Skeletal muscle satellite cell (primary cell): ENCODE data around the gene SEMA6B.
"Not testable (repeated sequence)": the region's sequence is repeated elsewhere in the genome, so short reads cannot be mapped to it uniquely, and the experiment has no call there.

Source experiments
- H3K27me3 ChIP-seq: 2 replicates; pipeline ENCODE4 v1.7.0; 2013; ENCODE audit warnings: low read length; ENCODE audit not compliant: control insufficient read depth, insufficient read depth
- H3K36me3 ChIP-seq: 2 replicates; pipeline ENCODE4 v1.7.0; 2013; ENCODE audit warnings: mild to moderate bottlenecking, control low read depth, low read length; ENCODE audit not compliant: insufficient read depth
- H3K4me1 ChIP-seq: 2 replicates; pipeline ENCODE4 v1.7.0; 2013; ENCODE audit warnings: low read length; ENCODE audit not compliant: control insufficient read depth, insufficient read depth
- H3K4me2 ChIP-seq: 2 replicates; pipeline ENCODE4 v1.7.0; 2013; ENCODE audit warnings: mild to moderate bottlenecking, low read length
- H3K4me3 ChIP-seq: 2 replicates; pipeline ENCODE4 v1.7.0; 2013; ENCODE audit warnings: low read length
- H3K9ac ChIP-seq: 2 replicates; pipeline ENCODE4 v1.7.0; 2013; ENCODE audit warnings: mild to moderate bottlenecking, low read depth, low read length, moderate library complexity
- H3K9me3 ChIP-seq: replicated peaks from 2 replicates; pipeline ENCODE4 v1.7.0; 2013; ENCODE audit warnings: mild to moderate bottlenecking, control low read depth, low read length

The SEMA6B gene

DNA sequence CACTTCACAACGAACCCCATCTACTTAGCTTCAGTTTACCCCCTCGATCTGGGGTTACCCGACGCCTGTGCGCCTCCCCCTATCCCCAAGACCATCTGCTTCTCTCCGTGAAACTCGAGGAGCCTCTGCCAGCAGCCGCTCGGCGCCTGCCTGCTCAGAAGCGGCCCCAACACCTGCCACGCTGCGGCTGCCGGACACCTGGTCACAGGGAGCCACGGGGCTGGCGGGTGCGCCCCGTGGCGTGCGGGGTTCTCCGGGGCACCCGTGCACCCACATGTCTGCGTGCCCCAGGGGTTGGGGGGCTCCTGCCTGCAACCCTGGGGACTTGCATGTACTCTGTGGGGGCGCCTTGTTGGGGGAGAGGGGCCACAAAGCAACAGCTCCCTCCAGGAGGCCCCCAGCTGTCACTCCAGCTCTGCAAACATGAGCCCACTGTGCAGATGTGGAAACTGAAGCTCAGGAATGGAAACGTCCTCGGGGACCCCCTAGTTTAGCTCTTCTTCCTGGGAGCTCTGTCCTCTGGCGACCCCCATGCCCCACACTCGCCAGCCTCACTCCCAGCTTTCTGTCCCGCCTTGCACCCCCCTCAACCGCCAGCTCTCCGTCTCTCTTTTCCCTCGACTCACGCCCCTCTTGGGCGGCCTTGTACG, 7.0 kb upstream of the SEMA6B start:
- no peak overlapping the region for H3K4me2 ChIP-seq
- H3K27me3 ChIP-seq = peaks cover 7% of the 10 kb centered on the region
- no peaks in the 10 kb centered on the region for H3K4me1 ChIP-seq
- H3K4me3 ChIP-seq = no peak overlapping the region
- H3K9ac ChIP-seq = no peak overlapping the region
- no peaks in the 10 kb centered on the region for H3K9me3 ChIP-seq
- no peaks in the 10 kb centered on the region for H3K36me3 ChIP-seq

DNA sequence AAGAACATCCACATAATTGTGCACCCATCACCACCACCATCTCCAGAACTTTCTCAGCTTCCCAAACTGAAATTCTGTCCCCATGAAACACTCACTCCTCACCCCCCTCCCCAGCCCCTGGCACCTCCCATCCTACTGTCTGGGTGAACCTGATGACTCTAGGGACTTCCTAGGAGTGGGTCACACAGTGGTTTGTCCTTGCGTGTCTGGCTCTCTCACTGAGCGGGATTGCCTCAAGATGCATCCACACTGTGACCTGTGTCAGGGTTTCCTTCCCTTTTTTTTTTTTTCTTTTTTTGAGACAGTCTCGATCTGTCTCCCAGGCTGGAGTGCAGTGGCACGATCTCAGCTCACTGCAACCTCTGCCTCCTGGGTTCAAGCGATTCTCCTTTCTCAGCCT, 4.1 kb upstream of the SEMA6B start:
- H3K27me3 ChIP-seq, H3K9ac ChIP-seq, H3K9me3 ChIP-seq, H3K4me2 ChIP-seq, H3K4me3 ChIP-seq, H3K36me3 ChIP-seq, H3K4me1 ChIP-seq: not testable (repeated sequence)

DNA sequence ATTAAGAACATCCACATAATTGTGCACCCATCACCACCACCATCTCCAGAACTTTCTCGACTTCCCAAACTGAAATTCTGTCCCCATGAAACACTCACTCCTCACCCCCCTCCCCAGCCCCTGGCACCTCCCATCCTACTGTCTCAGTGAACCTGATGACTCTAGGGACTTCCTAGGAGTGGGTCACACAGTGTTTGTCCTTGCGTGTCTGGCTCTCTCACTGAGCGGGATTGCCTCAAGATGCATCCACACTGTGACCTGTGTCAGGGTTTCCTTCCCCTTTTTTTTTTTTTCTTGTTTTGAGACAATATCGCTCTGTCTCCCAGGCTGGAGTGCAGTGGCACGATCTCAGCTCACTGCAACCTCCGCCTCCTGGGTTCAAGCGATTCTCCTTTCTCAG, 2.6 kb upstream of the SEMA6B start:
- H3K27me3 ChIP-seq, H3K4me3 ChIP-seq, H3K36me3 ChIP-seq, H3K4me2 ChIP-seq, H3K9ac ChIP-seq, H3K4me1 ChIP-seq, H3K9me3 ChIP-seq: not testable (repeated sequence)

DNA sequence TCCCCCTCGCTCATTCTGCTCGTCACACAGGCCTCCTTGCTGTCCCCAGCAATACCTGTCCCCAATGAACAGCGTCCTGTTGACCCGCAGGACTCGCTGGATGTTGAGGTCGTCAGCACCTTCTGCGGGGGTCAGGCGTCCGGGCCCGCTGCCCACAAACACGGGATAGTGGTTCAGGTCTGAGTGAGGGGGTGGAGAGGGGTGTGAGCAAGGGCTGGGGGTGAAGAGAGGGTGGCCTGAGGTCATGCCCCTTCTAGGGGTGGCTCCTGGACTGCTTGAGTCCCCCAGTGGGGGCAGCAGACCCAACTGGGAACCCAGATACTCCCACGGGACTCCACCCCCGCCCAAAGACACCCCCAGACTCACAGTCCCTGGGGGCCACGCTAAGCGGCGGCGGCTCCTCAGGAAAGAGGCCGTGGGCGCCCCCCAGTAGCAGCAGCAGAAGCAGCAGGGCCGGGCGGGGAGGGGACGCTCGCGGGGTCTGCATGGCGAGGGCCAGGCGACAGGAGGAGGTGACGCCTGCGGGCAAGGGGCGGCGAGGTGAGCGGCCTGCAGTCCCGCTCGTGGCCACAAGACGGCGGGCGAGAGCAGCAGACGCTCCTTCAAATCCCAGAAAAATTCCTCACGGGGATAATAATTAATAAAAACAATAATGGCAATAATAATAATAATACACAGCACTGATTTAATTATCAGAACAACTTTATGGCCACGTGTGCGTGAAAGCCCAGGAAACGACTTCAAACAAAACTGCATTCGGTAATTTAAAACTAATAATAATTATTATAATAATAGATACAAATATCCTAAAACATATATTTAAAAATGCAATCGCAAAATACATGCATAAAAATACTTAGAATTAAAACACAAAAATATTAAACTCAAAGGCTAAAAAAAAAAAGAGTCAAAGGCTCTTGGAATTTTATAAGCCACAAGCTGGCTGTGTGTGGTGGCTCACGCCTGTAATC, 1.2 kb downstream of the SEMA6B start:
- Histone ChIP-seq H3K27me3 (no peaks in the 10 kb centered on the region), H3K9me3 (no peaks in the 10 kb centered on the region), H3K4me1 (no peaks in the 10 kb centered on the region), H3K9ac (no peak overlapping the region), H3K36me3 (no peaks in the 10 kb centered on the region), H3K4me2 (no peak overlapping the region), H3K4me3 (no peak overlapping the region)

DNA sequence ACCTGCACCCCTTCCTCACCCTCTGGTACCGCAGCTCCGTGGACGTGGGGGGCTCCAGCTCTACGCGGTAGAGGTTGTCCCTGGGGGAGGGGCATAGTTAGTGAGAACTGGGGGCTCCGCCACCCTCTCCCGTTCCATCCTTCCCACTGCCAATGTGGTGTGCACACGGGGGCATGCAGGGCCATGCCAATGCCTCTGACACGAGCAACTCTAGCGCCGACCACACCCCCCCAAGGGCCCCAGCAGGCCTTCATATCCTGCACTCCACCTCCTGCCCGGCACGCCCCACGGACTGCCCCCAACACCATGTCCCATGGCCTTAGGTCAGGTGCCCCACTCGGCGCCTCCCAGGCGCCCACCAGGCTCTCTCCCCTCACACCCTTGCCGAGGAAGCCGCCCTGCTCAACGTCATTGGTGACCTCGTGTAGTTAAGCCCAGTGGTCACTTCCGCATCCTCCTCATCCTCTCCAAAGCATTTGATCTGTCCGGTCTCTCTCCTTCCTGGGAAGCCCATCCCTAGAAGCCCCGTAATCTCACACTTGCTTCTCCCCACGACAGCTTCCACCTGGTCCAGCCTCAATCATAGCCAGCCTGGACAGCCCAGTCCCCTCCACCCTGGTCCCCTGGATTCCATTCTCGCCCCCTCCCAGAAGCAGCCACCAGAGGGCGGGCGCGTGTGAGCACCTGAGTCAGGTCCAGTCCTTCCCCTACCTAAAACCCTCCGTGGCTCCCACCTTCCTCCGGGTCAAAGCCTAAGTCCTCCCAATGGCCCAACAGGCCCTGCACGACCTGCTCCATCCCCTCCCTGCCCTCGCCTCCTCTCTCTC, 2.1 kb downstream of the SEMA6B start:
- no peaks in the 10 kb centered on the region for H3K36me3 ChIP-seq
- H3K27me3 ChIP-seq = no peaks in the 10 kb centered on the region
- H3K4me3 ChIP-seq = no peak overlapping the region
- no peaks in the 10 kb centered on the region for H3K9me3 ChIP-seq
- no peak overlapping the region for H3K4me2 ChIP-seq
- H3K4me1 ChIP-seq = no peaks in the 10 kb centered on the region
- H3K9ac ChIP-seq = no peak overlapping the region

DNA sequence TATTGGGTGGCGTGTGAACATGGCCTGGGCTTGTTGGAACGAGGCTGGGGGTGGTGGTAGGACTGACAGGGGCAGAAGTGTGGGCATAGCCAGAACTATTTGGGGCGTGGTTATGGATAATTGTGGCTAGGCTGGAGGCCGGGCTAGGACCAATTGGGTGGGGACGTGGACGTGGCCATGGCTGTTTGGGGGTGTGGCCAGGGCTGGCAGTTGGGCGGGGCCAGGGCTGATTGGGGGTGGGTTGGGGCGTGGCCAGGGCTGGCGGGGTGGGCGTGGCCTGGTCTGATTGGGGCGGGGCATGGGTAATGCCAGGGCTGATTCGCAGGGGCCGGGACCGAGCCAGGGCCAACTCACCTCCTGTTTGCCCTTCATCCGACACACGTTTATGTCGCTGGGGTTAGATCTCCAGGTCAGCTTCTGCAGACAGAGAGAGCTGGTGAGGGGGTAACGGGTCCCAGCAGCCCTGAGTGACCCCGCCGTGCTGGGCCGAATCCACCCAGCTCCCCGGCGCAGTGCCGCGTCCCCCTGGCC, 2.8 kb downstream of the SEMA6B start:
- no peak overlapping the region for H3K9ac ChIP-seq
- no peaks in the 10 kb centered on the region for H3K9me3 ChIP-seq
- no peaks in the 10 kb centered on the region for H3K36me3 ChIP-seq
- H3K4me3 ChIP-seq = no peak overlapping the region
- H3K4me1 ChIP-seq = no peaks in the 10 kb centered on the region
- no peak overlapping the region for H3K4me2 ChIP-seq
- H3K27me3 ChIP-seq = no peaks in the 10 kb centered on the region

DNA sequence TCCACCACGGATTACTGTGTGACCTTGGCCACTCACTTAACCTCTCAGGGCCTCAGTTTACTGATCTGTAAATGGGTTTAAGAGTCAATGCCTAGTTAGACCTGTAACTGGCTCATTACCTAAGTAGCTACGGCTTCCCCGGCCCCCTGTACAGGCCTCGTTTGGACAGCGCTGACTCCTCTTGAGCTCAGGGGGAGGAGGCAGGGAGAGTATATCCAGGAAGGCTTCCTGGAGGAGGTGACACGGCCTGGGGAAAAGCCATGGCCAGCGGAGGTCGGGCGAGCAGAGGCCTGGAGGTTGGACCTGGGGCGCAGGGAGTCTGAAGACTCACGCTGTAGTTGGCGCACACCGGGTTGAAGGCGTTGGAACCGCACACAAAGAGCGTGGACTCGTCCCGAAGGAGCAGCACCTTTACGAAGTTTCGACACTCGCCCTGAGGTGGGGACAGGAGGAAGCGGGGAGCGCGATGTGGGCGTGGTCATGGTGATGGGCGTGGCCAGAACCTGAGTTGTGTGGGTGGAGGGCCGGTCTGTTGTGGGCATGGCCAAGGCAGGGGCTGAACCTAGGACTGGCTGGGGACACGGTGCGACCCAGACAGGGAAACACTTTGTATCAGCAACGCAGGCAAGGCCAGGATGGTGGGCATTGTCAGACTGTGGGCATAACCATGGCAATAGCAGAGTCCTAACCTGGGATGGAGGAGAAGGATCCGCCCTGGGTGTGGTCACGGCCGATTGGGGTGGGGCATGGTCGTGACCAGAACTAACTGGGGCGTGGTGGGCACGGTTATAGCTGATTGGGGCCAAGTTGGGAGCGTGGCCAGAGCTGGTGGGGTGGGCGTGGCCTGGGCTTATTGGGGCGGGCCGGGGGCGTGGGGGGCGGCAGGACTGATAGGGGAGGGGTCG, 3.6 kb downstream of the SEMA6B start:
- Histone ChIP-seq H3K4me3 (no peak overlapping the region), H3K9ac (no peak overlapping the region), H3K4me1 (no peaks in the 10 kb centered on the region), H3K36me3 (no peaks in the 10 kb centered on the region), H3K4me2 (no peak overlapping the region), H3K27me3 (no peaks in the 10 kb centered on the region), H3K9me3 (no peaks in the 10 kb centered on the region)

DNA sequence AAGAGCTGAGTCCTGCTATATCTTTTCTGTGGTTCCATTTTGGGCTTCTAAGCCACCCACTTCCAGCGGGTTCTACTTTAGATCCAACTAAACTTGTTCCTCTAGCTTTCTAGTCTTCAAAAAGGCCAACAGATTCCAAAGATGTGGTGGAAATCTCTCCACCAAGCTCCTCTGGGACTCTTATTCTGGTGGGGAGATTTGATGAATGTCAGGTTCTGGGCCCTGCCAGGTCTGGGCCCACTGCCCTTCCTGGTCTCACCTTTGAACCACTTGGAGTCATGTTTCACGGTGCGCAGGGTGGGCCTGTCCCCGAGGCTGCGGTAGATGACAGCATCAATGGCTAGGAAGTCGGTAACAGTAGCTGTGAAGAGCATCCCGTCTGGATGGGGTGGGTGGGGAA, 4.8 kb downstream of the SEMA6B start:
- no peak overlapping the region for H3K4me3 ChIP-seq
- no peaks in the 10 kb centered on the region for H3K27me3 ChIP-seq
- no peak overlapping the region for H3K9ac ChIP-seq
- H3K9me3 ChIP-seq = no peaks in the 10 kb centered on the region
- no peaks in the 10 kb centered on the region for H3K4me1 ChIP-seq
- no peaks in the 10 kb centered on the region for H3K36me3 ChIP-seq
- H3K4me2 ChIP-seq = no peak overlapping the region

DNA sequence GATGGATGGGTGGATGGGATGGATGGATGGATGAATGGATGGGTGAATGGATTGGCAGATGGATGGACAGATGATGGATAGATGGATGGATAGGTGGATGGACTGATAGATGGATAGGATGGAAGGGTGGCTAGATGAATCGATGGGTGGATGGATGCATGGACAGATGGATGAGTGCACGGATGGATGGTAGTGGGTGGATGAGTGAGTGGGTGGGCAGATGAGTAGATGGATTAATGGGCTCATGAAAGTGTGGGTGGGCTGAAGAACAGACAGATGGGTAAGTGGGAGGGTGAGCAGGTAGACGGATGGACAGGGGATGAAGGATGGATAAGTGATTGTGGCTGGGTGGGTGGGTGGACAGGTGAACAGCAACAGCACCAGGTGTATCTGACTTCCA, 5.7 kb downstream of the SEMA6B start:
- H3K27me3 ChIP-seq = no peaks in the 10 kb centered on the region
- H3K4me1 ChIP-seq = no peaks in the 10 kb centered on the region
- no peaks in the 10 kb centered on the region for H3K36me3 ChIP-seq
- no peaks in the 10 kb centered on the region for H3K9me3 ChIP-seq
- H3K4me2 ChIP-seq = no peak overlapping the region
- H3K4me3 ChIP-seq = no peak overlapping the region
- H3K9ac ChIP-seq = no peak overlapping the region

DNA sequence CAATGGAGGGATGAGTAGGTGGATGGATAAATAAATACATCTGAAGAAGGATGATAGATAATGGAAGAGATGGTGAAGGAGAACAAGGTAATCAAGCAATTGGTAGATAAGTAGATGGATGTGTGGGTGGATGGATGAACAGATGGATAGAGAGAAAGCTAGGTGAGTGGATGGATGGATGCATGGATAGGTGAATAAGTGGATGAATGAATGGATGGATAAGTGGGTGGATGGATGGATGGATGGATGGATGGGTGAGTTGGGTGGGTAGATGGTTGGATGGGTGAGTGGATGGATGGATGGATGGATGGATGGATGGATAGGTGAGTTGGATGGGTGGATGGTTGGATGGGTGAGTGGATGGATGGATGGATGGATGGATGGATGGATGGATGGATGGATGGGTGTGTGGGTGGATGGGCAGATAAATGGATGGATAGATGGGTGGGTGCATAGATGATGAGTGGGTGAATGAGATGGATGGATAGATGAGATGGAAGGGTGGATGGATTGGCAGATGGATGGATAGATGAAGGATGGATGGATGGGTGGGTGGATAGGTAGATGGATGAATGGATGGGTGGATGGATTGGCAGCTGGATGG, 6.3 kb downstream of the SEMA6B start:
- Histone ChIP-seq H3K4me1 (no peaks in the 10 kb centered on the region), H3K4me3 (no peak overlapping the region), H3K36me3 (no peaks in the 10 kb centered on the region), H3K4me2 (no peak overlapping the region), H3K9ac (no peak overlapping the region), H3K9me3 (no peaks in the 10 kb centered on the region), H3K27me3 (no peaks in the 10 kb centered on the region)
